ENCODE results near the gene FKBP1B. TPM values are rescaled to one million over a fixed set of nuclear protein-coding genes. Genes with fewer than 3 reads are reported as not detected.
"Not testable (repeated sequence)": the region's sequence is repeated elsewhere in the genome, so short reads cannot be mapped to it uniquely, and the experiment has no call there.

The FKBP1B gene
- polyA plus RNA-seq, 3 donors = 5.2 to 10.1 (median 7.2) TPM

DNA sequence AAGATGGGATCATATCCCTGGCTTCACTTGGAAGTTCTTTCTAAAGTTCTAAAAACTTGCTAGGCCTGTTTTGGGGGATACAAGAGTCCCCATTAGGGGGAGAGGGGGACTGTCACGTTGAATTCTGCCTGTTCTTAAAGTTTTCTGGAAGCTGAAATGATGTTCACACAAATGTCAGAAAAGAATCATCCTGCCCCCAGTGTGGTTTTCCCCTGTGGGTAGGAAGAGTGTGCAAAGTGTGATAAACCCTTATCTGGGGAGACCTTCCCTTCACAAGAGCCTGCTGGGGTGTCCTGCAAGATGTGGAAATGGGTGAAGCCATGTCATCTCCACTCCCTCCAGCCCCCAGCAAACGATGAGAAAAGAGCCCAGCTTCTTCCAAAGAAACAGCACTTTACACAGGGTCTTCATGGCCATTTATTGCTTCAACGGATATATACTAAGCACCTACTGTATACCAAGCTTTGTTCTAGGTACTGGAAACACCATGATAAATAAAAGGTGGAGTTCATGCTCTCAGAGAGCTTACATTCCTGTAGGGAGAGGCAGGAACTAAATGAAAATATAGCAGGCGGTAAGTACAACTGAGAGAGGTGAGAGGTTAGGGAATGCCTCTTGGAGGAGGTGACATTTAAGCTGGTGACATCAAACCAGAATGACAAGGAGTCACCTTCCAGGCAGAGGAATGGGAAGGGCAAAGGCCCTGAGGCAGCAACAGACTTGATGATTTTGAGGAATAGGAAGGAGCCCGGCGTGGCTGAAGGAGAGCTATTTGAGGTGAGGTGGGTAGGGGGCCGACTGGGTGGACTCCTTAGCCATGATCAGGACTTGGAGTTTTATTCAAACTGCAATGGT lies 38.1 kb upstream of the FKBP1B start:
- Mint-ChIP-seq H3K36me3 (peaks cover 0 to 8% of the 10 kb centered on the region in 2 donors), H3K4me3 (peak overlapping the region in 1 of 2 donors; percentile 53), H3K27ac (no peak overlapping the region), H3K9me3 (peaks cover 0 to 17% (median 2%) of the 10 kb centered on the region in 7 donors), H3K27me3 (ENCODE audit: low read depth in 3 of 3) (peaks cover 37 to 52% (median 51%) of the 10 kb centered on the region in 3 donors), H3K4me1 (peaks cover 11% of the 10 kb centered on the region)
- no peak overlapping the region for H3K4me3 ChIP-seq (replicated peaks in 1 of 3; ENCODE audit: low read depth in 2 of 3, low read length in 3 of 3)
- peaks cover 0 to 11% of the 10 kb centered on the region in 2 donors for H3K9me3 ChIP-seq (replicated peaks in 1 of 2; ENCODE audit: control insufficient read depth in 1 of 2, insufficient read depth in 1 of 2, low read length in 2 of 2)
- H3K4me1 ChIP-seq (ENCODE audit: control insufficient read depth in 1 of 2, insufficient read depth in 2 of 2, low read length in 2 of 2) = peaks cover 9 to 14% of the 10 kb centered on the region in 2 donors
- TF ChIP-seq, protein P1, sequence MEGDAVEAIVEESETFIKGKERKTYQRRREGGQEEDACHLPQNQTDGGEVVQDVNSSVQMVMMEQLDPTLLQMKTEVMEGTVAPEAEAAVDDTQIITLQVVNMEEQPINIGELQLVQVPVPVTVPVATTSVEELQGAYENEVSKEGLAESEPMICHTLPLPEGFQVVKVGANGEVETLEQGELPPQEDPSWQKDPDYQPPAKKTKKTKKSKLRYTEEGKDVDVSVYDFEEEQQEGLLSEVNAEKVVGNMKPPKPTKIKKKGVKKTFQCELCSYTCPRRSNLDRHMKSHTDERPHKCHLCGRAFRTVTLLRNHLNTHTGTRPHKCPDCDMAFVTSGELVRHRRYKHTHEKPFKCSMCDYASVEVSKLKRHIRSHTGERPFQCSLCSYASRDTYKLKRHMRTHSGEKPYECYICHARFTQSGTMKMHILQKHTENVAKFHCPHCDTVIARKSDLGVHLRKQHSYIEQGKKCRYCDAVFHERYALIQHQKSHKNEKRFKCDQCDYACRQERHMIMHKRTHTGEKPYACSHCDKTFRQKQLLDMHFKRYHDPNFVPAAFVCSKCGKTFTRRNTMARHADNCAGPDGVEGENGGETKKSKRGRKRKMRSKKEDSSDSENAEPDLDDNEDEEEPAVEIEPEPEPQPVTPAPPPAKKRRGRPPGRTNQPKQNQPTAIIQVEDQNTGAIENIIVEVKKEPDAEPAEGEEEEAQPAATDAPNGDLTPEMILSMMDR (IDR thresholded peaks at IDR 0.05) = no peak
- H3K36me3 ChIP-seq (replicated peaks in 1 of 2; ENCODE audit: control insufficient read depth in 1 of 2, insufficient read depth in 2 of 2, low read length in 2 of 2) = no peaks in the 10 kb centered on the region
- peaks cover 26 to 40% of the 10 kb centered on the region in 2 donors for H3K27me3 ChIP-seq (ENCODE audit: control insufficient read depth in 2 of 2, insufficient read depth in 2 of 2, low read length in 2 of 2)
- no peak overlapping the region for H2AFZ ChIP-seq (ENCODE audit: insufficient read depth, low read depth, low read length, poor library complexity, severe bottlenecking)
- H3K27ac ChIP-seq (ENCODE audit: low read depth in 1 of 2, low read length in 2 of 2) = no peak overlapping the region
- intact Hi-C loops (cut with micrococcal nuclease) = no loop called here
- no peak overlapping the region for H3K9ac ChIP-seq (ENCODE audit: insufficient read depth, low read length, poor library complexity, severe bottlenecking)
- no peaks in the 10 kb centered on the region for H4K20me1 ChIP-seq (ENCODE audit: insufficient read depth, low read length)
- H3K79me2 ChIP-seq (ENCODE audit: insufficient read depth, low read length) = no peaks in the 10 kb centered on the region
- 50% methylated on average over 2 of the region's 7 CpGs for WGBS (ENCODE audit: insufficient coverage)
- no peak overlapping the region for H3K4me2 ChIP-seq (replicated peaks; ENCODE audit: extremely low read depth, low read length, poor library complexity, severe bottlenecking)
- DNase-seq = no peak

DNA sequence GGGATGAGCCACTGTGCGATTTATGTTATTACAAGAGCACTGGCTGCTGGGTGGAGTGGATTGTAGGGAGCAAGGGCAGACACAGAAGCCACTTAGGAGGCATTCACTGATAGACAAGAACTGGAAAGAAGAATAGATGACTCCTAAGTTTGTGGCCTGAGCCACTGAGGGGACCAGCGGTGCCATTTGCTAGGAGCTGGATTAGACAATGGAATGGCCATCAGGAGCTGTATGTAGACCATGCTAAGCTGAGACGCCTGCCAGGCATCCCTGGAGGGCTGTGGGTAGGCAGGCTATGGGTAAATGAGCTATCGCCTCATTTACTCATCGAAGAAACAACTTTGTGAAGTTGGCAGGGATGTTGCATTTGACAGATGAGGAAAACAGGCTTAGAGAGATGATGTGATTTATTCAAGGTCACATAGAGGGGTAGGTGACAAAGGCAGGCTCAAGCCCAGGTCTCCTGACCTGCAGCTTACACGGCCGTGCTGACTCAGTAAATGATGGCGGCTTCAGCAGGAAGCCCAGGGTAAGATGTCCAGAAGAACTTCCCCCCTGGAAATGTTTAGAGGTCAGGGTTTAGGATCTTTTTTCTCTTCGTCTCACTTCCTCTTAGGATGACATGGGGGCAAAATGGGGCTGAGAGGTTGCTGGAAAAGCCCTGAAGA lies 36.9 kb upstream of the FKBP1B start:
- Mint-ChIP-seq H3K27me3 (ENCODE audit: low read depth in 3 of 3) (peaks cover 37 to 52% (median 47%) of the 10 kb centered on the region in 3 donors), H3K4me1 (peaks cover 11% of the 10 kb centered on the region), H3K36me3 (peaks cover 0 to 8% of the 10 kb centered on the region in 2 donors), H3K27ac (no peak overlapping the region), H3K9me3 (peaks cover 0 to 17% (median 2%) of the 10 kb centered on the region in 7 donors), H3K4me3 (no peak overlapping the region)
- peak in 1 of 3 donors; percentile 49 for DNase-seq
- Histone ChIP-seq H3K27me3 (ENCODE audit: control insufficient read depth in 2 of 2, insufficient read depth in 2 of 2, low read length in 2 of 2) (peaks cover 26 to 40% of the 10 kb centered on the region in 2 donors), H3K4me3 (replicated peaks in 1 of 3; ENCODE audit: low read depth in 2 of 3, low read length in 3 of 3) (no peak overlapping the region), H3K9ac (ENCODE audit: insufficient read depth, low read length, poor library complexity, severe bottlenecking) (no peak overlapping the region), H3K9me3 (replicated peaks in 1 of 2; ENCODE audit: control insufficient read depth in 1 of 2, insufficient read depth in 1 of 2, low read length in 2 of 2) (peaks cover 0 to 11% of the 10 kb centered on the region in 2 donors), H3K4me2 (replicated peaks; ENCODE audit: extremely low read depth, low read length, poor library complexity, severe bottlenecking) (no peak overlapping the region), H3K4me1 (ENCODE audit: control insufficient read depth in 1 of 2, insufficient read depth in 2 of 2, low read length in 2 of 2) (peaks cover 9 to 14% of the 10 kb centered on the region in 2 donors), H4K20me1 (ENCODE audit: insufficient read depth, low read length) (no peaks in the 10 kb centered on the region), H3K79me2 (ENCODE audit: insufficient read depth, low read length) (no peaks in the 10 kb centered on the region), H3K36me3 (replicated peaks in 1 of 2; ENCODE audit: control insufficient read depth in 1 of 2, insufficient read depth in 2 of 2, low read length in 2 of 2) (no peaks in the 10 kb centered on the region), H3K27ac (ENCODE audit: low read depth in 1 of 2, low read length in 2 of 2) (no peak overlapping the region), H2AFZ (ENCODE audit: insufficient read depth, low read depth, low read length, poor library complexity, severe bottlenecking) (no peak overlapping the region)
- TF ChIP-seq, protein P1 (IDR thresholded peaks at IDR 0.05) = no peak
- WGBS (ENCODE audit: insufficient coverage) = 54% methylated on average over 4 of the region's 9 CpGs
- intact Hi-C loops (cut with micrococcal nuclease) = no loop called here

DNA sequence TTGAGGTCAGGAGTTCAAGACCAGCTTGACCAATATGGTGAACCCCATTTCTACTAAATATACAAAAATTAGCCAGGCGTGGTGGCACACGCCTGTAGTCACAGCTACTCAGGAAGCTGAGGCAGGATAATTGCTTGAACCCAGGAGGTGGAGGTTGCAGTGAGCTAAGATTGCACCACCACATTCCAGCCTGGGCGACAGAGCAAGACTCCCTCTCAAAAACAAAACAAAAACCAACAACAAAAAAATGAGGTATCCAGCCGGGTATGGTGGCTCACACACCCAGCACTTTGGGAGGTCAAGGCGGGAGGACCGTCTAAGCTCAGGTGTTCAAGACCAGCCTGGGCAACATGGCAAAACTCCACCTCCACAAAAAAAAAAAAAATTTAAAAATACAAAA lies 34.6 kb upstream of the FKBP1B start:
- H3K27ac Mint-ChIP-seq; intact Hi-C loops (cut with micrococcal nuclease); H3K79me2 ChIP-seq (ENCODE audit: insufficient read depth, low read length); H3K4me3 Mint-ChIP-seq; H3K9me3 ChIP-seq (replicated peaks in 1 of 2; ENCODE audit: control insufficient read depth in 1 of 2, insufficient read depth in 1 of 2, low read length in 2 of 2); H3K4me3 ChIP-seq (replicated peaks in 1 of 3; ENCODE audit: low read depth in 2 of 3, low read length in 3 of 3); H3K4me2 ChIP-seq (replicated peaks; ENCODE audit: extremely low read depth, low read length, poor library complexity, severe bottlenecking); H3K9ac ChIP-seq (ENCODE audit: insufficient read depth, low read length, poor library complexity, severe bottlenecking); H3K36me3 ChIP-seq (replicated peaks in 1 of 2; ENCODE audit: control insufficient read depth in 1 of 2, insufficient read depth in 2 of 2, low read length in 2 of 2); H3K4me1 ChIP-seq (ENCODE audit: control insufficient read depth in 1 of 2, insufficient read depth in 2 of 2, low read length in 2 of 2); H3K36me3 Mint-ChIP-seq; H2AFZ ChIP-seq (ENCODE audit: insufficient read depth, low read depth, low read length, poor library complexity, severe bottlenecking); H4K20me1 ChIP-seq (ENCODE audit: insufficient read depth, low read length); DNase-seq; H3K4me1 Mint-ChIP-seq; H3K27ac ChIP-seq (ENCODE audit: low read depth in 1 of 2, low read length in 2 of 2); H3K9me3 Mint-ChIP-seq: not testable (repeated sequence)
- WGBS (ENCODE audit: insufficient coverage) = 92% methylated on average over 2 of the region's 6 CpGs
- H3K27me3 ChIP-seq (ENCODE audit: control insufficient read depth in 2 of 2, insufficient read depth in 2 of 2, low read length in 2 of 2) = peaks cover 16 to 24% of the 10 kb centered on the region in 2 donors
- peaks cover 22 to 33% (median 29%) of the 10 kb centered on the region in 3 donors for H3K27me3 Mint-ChIP-seq (ENCODE audit: low read depth in 3 of 3)

Measured in CD14-positive monocyte (primary cell).